Measurements from ENCODE around the gene CHAD.

CHAD gene

DNA sequence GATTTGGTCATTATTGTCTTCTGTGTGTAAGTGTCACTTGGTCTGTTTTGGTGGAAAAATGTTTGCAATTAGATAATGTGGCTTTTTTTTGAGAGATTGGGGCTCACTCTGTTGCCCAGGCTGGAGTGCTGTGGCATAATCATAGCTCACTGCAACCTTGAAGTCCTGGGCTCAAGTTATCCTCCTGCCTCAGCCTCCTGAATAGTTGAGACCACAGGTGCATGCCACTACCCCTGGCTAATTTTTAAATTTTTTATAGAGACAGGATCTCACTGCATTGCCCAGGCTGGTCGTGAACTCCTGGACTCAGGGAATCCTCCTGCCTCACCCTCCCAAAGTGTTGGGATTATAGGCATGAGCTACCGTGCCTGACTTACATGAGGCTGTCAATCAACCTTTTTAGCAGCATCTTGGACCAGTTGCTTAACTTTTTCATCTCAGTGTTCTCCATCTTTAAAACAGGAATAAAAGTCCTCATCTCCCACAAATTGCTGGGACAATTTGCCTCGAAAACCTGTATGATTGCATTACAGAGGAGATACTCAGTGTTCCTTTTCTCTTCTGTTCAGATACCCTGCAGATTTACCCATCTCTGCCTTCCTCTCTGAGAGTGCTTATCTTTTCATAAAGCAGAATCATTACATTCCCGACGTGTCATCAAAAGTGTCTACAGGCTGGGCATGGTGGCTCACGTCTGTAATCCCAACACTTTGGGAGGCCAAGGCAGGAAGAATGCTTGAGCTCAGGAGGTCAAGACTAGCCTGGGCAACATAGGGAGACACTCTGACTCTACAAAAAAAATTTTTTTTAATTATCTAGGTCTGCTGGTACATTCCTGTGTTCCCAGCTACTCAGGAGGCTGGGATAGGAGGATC lies 23.6 kb downstream of the CHAD start:
- Histone ChIP-seq H3K27ac (ENCODE audit: low read depth, low read length) (no peak overlapping the region), H3F3A (ENCODE audit: control insufficient read depth, insufficient read depth) (no peaks in the 10 kb centered on the region), H3K4me2 (ENCODE audit: low read length) (no peak overlapping the region), H3K9me2 (replicated peaks; ENCODE audit: control insufficient read depth, low read length) (no peaks in the 10 kb centered on the region), H3K4me3 (ENCODE audit: low read length) (no peak overlapping the region), H3K27me3 (ENCODE audit: control insufficient read depth, low read length) (no peaks in the 10 kb centered on the region), H3K79me2 (ENCODE audit: control insufficient read depth, low read length) (no peaks in the 10 kb centered on the region), H3K36me3 (ENCODE audit: control insufficient read depth, low read length) (no peaks in the 10 kb centered on the region), H3K4me1 (ENCODE audit: control insufficient read depth, low read length) (no peaks in the 10 kb centered on the region), H4K20me1 (ENCODE audit: control insufficient read depth, insufficient read depth, low read depth, low read length) (no peaks in the 10 kb centered on the region), H3K9me3 (ENCODE audit: control insufficient read depth, insufficient read depth, low read length) (no peaks in the 10 kb centered on the region)
- TF ChIP-seq, protein P1, sequence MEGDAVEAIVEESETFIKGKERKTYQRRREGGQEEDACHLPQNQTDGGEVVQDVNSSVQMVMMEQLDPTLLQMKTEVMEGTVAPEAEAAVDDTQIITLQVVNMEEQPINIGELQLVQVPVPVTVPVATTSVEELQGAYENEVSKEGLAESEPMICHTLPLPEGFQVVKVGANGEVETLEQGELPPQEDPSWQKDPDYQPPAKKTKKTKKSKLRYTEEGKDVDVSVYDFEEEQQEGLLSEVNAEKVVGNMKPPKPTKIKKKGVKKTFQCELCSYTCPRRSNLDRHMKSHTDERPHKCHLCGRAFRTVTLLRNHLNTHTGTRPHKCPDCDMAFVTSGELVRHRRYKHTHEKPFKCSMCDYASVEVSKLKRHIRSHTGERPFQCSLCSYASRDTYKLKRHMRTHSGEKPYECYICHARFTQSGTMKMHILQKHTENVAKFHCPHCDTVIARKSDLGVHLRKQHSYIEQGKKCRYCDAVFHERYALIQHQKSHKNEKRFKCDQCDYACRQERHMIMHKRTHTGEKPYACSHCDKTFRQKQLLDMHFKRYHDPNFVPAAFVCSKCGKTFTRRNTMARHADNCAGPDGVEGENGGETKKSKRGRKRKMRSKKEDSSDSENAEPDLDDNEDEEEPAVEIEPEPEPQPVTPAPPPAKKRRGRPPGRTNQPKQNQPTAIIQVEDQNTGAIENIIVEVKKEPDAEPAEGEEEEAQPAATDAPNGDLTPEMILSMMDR (IDR thresholded peaks at IDR 0.05; ENCODE audit: low read depth, low read length, poor library complexity, severe bottlenecking): no peak
- TF ChIP-seq EZH2phosphoT487 (IDR thresholded peaks at IDR 0.05; ENCODE audit: borderline replicate concordance, low read length): no peak

DNA sequence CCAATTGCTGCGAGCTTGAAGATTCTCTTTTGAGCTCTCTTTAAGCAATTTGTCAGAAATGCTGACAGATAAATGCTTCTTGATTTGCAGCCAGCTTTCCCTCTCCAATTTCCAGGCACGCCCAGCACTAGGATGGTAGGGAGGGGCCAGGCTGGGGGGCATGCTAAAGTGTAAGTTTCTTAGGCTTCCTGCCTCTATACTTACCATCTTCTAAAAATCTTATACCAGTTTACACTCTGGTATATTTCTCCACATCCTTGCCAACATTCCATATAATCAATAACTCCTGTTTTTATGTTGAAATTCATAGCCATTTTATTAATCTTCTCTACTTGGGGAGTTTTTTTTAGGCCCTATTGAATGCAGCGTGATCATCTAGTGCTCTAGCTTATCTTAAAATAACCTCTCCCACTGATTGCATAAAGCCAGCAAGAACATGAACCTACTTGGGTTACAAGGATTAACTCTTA lies 25.1 kb downstream of the CHAD start:
- Histone ChIP-seq H3K36me3 (ENCODE audit: control insufficient read depth, low read length) (no peaks in the 10 kb centered on the region), H3F3A (ENCODE audit: control insufficient read depth, insufficient read depth) (no peaks in the 10 kb centered on the region), H3K4me2 (ENCODE audit: low read length) (no peak overlapping the region)

GRCh38 chr17:50440838-50441829 lies 27.5 kb downstream of the CHAD start:
- no peaks in the 10 kb centered on the region for H3K9me3 ChIP-seq (ENCODE audit: control insufficient read depth, insufficient read depth, low read length)
- no peaks in the 10 kb centered on the region for H3K36me3 ChIP-seq (ENCODE audit: control insufficient read depth, low read length)
- H3K4me2 ChIP-seq (ENCODE audit: low read length): no peak overlapping the region
- no peaks in the 10 kb centered on the region for H4K20me1 ChIP-seq (ENCODE audit: control insufficient read depth, insufficient read depth, low read depth, low read length)
- no peaks in the 10 kb centered on the region for H3K4me1 ChIP-seq (ENCODE audit: control insufficient read depth, low read length)
- TF ChIP-seq EZH2phosphoT487 (IDR thresholded peaks at IDR 0.05; ENCODE audit: borderline replicate concordance, low read length): no peak
- H3K9me2 ChIP-seq (replicated peaks; ENCODE audit: control insufficient read depth, low read length): no peaks in the 10 kb centered on the region
- no peaks in the 10 kb centered on the region for H3K27me3 ChIP-seq (ENCODE audit: control insufficient read depth, low read length)
- no peak overlapping the region for H3K27ac ChIP-seq (ENCODE audit: low read depth, low read length)
- H3F3A ChIP-seq (ENCODE audit: control insufficient read depth, insufficient read depth): no peaks in the 10 kb centered on the region
- H3K4me3 ChIP-seq (ENCODE audit: low read length): no peak overlapping the region
- no peaks in the 10 kb centered on the region for H3K79me2 ChIP-seq (ENCODE audit: control insufficient read depth, low read length)

More for the DNA sequence above, 25.1 kb downstream of the CHAD start:
- H3K27ac ChIP-seq (ENCODE audit: low read depth, low read length): no peak overlapping the region
- TF ChIP-seq, protein P1 (IDR thresholded peaks at IDR 0.05; ENCODE audit: low read depth, low read length, poor library complexity, severe bottlenecking): no peak
- no peak for TF ChIP-seq EZH2phosphoT487 (IDR thresholded peaks at IDR 0.05; ENCODE audit: borderline replicate concordance, low read length)
- no peaks in the 10 kb centered on the region for H3K9me3 ChIP-seq (ENCODE audit: control insufficient read depth, insufficient read depth, low read length)
- H3K9me2 ChIP-seq (replicated peaks; ENCODE audit: control insufficient read depth, low read length): no peaks in the 10 kb centered on the region
- no peaks in the 10 kb centered on the region for H4K20me1 ChIP-seq (ENCODE audit: control insufficient read depth, insufficient read depth, low read depth, low read length)
- H3K79me2 ChIP-seq (ENCODE audit: control insufficient read depth, low read length): no peaks in the 10 kb centered on the region
- H3K27me3 ChIP-seq (ENCODE audit: control insufficient read depth, low read length): no peaks in the 10 kb centered on the region
- H3K4me1 ChIP-seq (ENCODE audit: control insufficient read depth, low read length): no peaks in the 10 kb centered on the region
- H3K4me3 ChIP-seq (ENCODE audit: low read length): no peak overlapping the region

Measured in DOHH2 (cell line).